RWPE2 (cell line): Measurements from ENCODE around the gene ALOX15.

Experiments used
- ATAC-seq: fragments of 200-7000 bp; cut with Tn5 transposase; 3 replicates; pipeline ENCODE4 v1.9.1; 2021; ENCODE audit warnings: low read depth
- DNase-seq: peaks from one replicate; pipeline ENCODE4 v3.0.0-alpha.2; 2020; ENCODE audit warnings: low spot score
- H3K27ac ChIP-seq: fragments of 450-650 bp; 2 replicates; pipeline ENCODE4 v1.5.1; 2017; ENCODE audit warnings: mild to moderate bottlenecking; ENCODE audit not compliant: poor library complexity, severe bottlenecking
- H3K27me3 ChIP-seq: fragments of 250-450 bp; sonication (Bioruptor Pico); 2 replicates; pipeline ENCODE4 v1.5.1; 2021; ENCODE audit warnings: mild to moderate bottlenecking, moderate library complexity; ENCODE audit not compliant: insufficient read depth, poor library complexity, severe bottlenecking
- H3K36me3 ChIP-seq: fragments of 250-450 bp; sonication (Bioruptor Pico); 2 replicates; pipeline ENCODE4 v1.5.1; 2020; ENCODE audit warnings: low read depth, mild to moderate bottlenecking, moderate library complexity
- H3K4me1 ChIP-seq: fragments of 250-450 bp; sonication (Bioruptor Pico); 2 replicates; pipeline ENCODE4 v1.5.1; 2021; ENCODE audit warnings: mild to moderate bottlenecking, moderate library complexity; ENCODE audit not compliant: insufficient read depth, poor library complexity, severe bottlenecking
- H3K4me3 ChIP-seq: fragments of 250-450 bp; sonication (Bioruptor Pico); 2 replicates; pipeline ENCODE4 v1.5.1; 2021; ENCODE audit warnings: mild to moderate bottlenecking, moderate library complexity; ENCODE audit not compliant: severe bottlenecking
- H3K9me3 ChIP-seq: fragments of 250-450 bp; sonication (Bioruptor Pico); 2 replicates; pipeline ENCODE4 v1.5.1; 2021; ENCODE audit warnings: mild to moderate bottlenecking, moderate library complexity; ENCODE audit not compliant: severe bottlenecking
- CTCF ChIP-seq: fragments of 450-650 bp; IDR thresholded peaks from one replicate; pipeline ENCODE4 v1.5.1; 2017; ENCODE audit warnings: mild to moderate bottlenecking, moderate library complexity; ENCODE audit not compliant: poor library complexity, severe bottlenecking

ALOX15 gene

GRCh38 chr17:4588898-4589625 lies 52.4 kb downstream of the ALOX15 start:
- Histone ChIP-seq H3K27me3 (peaks cover 33% of the 10 kb centered on the region), H3K27ac (no peak overlapping the region), H3K36me3 (no peaks in the 10 kb centered on the region), H3K4me3 (no peak overlapping the region), H3K4me1 (no peaks in the 10 kb centered on the region), H3K9me3 (no peaks in the 10 kb centered on the region)
- TF ChIP-seq CTCF, result no peak
- ATAC-seq (no peak), DNase-seq (no peak)

- no peak for TF ChIP-seq CTCF
- ATAC-seq (no peak), DNase-seq (no peak)
- peaks cover 39% of the 10 kb centered on the region for H3K27me3 ChIP-seq
- no peaks in the 10 kb centered on the region for H3K4me1 ChIP-seq
- H3K27ac ChIP-seq, result no peak overlapping the region
- no peak overlapping the region for H3K4me3 ChIP-seq
- no peaks in the 10 kb centered on the region for H3K9me3 ChIP-seq
- no peaks in the 10 kb centered on the region for H3K36me3 ChIP-seq
These were observed 53.1 kb downstream of the ALOX15 start for GRCh38 chr17:4588391-4588790.

GRCh38 chr17:4587803-4588202 lies 53.7 kb downstream of the ALOX15 start:
- no peak for TF ChIP-seq CTCF
- no peak for DNase-seq
- no peak overlapping the region for H3K27ac ChIP-seq
- no peak overlapping the region for H3K4me3 ChIP-seq
- no peaks in the 10 kb centered on the region for H3K9me3 ChIP-seq
- peaks cover 45% of the 10 kb centered on the region for H3K27me3 ChIP-seq
- no peak for ATAC-seq
- no peaks in the 10 kb centered on the region for H3K4me1 ChIP-seq
- no peaks in the 10 kb centered on the region for H3K36me3 ChIP-seq

GRCh38 chr17:4587195-4587594 lies 54.3 kb downstream of the ALOX15 start:
- H3K4me1 ChIP-seq, result no peaks in the 10 kb centered on the region
- H3K27ac ChIP-seq, result no peak overlapping the region
- no peak for TF ChIP-seq CTCF
- H3K4me3 ChIP-seq, result no peak overlapping the region
- H3K9me3 ChIP-seq, result no peaks in the 10 kb centered on the region
- no peaks in the 10 kb centered on the region for H3K36me3 ChIP-seq
- ATAC-seq (no peak), DNase-seq (no peak)
- peaks cover 51% of the 10 kb centered on the region for H3K27me3 ChIP-seq

GRCh38 chr17:4586043-4586442 lies 55.4 kb downstream of the ALOX15 start:
- Histone ChIP-seq H3K4me1 (no peaks in the 10 kb centered on the region), H3K27ac (no peak overlapping the region), H3K27me3 (peaks cover 52% of the 10 kb centered on the region), H3K36me3 (no peaks in the 10 kb centered on the region), H3K9me3 (no peaks in the 10 kb centered on the region), H3K4me3 (no peak overlapping the region)
- TF ChIP-seq CTCF, result no peak
- ATAC-seq (no peak), DNase-seq (no peak)
